K562 (cell line): ENCODE measurements around the gene SMNDC1. TPM values are rescaled to one million over a fixed set of nuclear protein-coding genes. Genes with fewer than 3 reads are reported as not detected.

ENCODE experiments used
- ATAC-seq: fragments of 200-7000 bp; cut with Tn5 transposase; 3 replicates; pipeline ENCODE4 v1.9.1; 2020; ENCODE audit warnings: moderate library complexity
- BruUV-seq: library from RNA; stranded (reverse); fragments of 400-500 nt; replicated peaks from 2 replicates; lab custom pipeline; 2021; lab: Mats Ljungman, UMichigan
- CTCF ChIA-PET: fragments of 300-600 bp; formaldehyde crosslinking; extraction: SDS; loops from one replicate; lab custom pipeline; 2021; ENCODE audit warnings: low intra/inter-chr PET ratio; lab: Yijun Ruan, JAX
- POLR2A ChIA-PET: fragments of 300-600, 350-650 bp; sonication (Branson Sonifier 250); formaldehyde crosslinking; extraction: SDS; loops from one replicate; lab custom pipeline; 2021; ENCODE audit warnings: antibody characterized with exemption, inconsistent platforms; lab: Yijun Ruan, JAX
- DNase-seq, 4 experiments: peaks; one replicate each; pipeline versions ENCODE4 v3.0.0 to v3.0.0-alpha.2; 2011 to 2018; ENCODE audit warnings: low spot score in 3 of 4, mixed read lengths in 3 of 4; ENCODE audit errors: extremely low read depth in 1 of 4
- FAIRE-seq: peaks from 2 replicates; lab custom pipeline; 2011; peaks lifted over from hg19 to GRCh38; lab: Jason Lieb, UNC
- H2AFZ ChIP-seq: 2 replicates; pipeline ENCODE4 v1.6.0; 2011; ENCODE audit warnings: low read depth, low read length, control low read depth, inconsistent platforms
- H3K27ac ChIP-seq: fragments of 200-600 bp; 3 replicates; pipeline ENCODE4 v1.8.0; 2011; ENCODE audit warnings: low read depth, mild to moderate bottlenecking, control low read depth, inconsistent platforms, low read length, moderate library complexity, mixed read lengths; ENCODE audit errors: extremely low read depth
- H3K27me3 ChIP-seq, 2 experiments: fragments of 300-600 bp in 1 of 2; 2 replicates in 1 of 2; 3 replicates in 1 of 2; pipeline versions ENCODE4 v1.6.0 to v1.8.0; 2011; ENCODE audit warnings: inconsistent platforms in 2 of 2, low read length in 2 of 2, mild to moderate bottlenecking in 1 of 2, mixed read lengths in 1 of 2, moderate library complexity in 1 of 2; ENCODE audit not compliant: control insufficient read depth in 2 of 2, insufficient read depth in 2 of 2
- H3K36me3 ChIP-seq: fragments of 300-600 bp; 3 replicates; pipeline ENCODE4 v1.8.0; 2011; ENCODE audit warnings: mild to moderate bottlenecking, low read length, inconsistent platforms; ENCODE audit not compliant: control insufficient read depth, insufficient read depth
- H3K4me1 ChIP-seq, 2 experiments: fragments of 200-600 bp in 1 of 2; replicated peaks in 1 of 2; 2 replicates in 1 of 2; 3 replicates in 1 of 2; pipeline versions ENCODE4 v1.5.1 to v1.8.0; 2011; ENCODE audit warnings: inconsistent platforms in 2 of 2, low read length in 2 of 2, mild to moderate bottlenecking in 1 of 2, mixed read lengths in 1 of 2, moderate library complexity in 1 of 2; ENCODE audit not compliant: control insufficient read depth in 2 of 2, insufficient read depth in 2 of 2
- H3K4me2 ChIP-seq: 2 replicates; pipeline ENCODE4 v1.6.1; 2011; ENCODE audit warnings: low read length, control low read depth, inconsistent platforms, mixed read lengths; ENCODE audit not compliant: insufficient read depth
- H3K4me3 ChIP-seq: fragments of 200-600 bp; sonication (generic), shearing (Covaris generic); 2 replicates; pipeline ENCODE4 v1.5.1; 2016; ENCODE audit warnings: control low read depth, inconsistent platforms
- H3K79me2 ChIP-seq: fragments of 200-600 bp; 3 replicates; pipeline ENCODE4 v1.8.0; 2011; ENCODE audit warnings: low read length, inconsistent platforms; ENCODE audit not compliant: control insufficient read depth, insufficient read depth
- H3K9ac ChIP-seq, 2 experiments: 2 replicates each; pipeline versions ENCODE4 v1.6.0 to v1.6.1; 2011; ENCODE audit warnings: low read depth in 2 of 2, low read length in 2 of 2, control low read depth in 1 of 2, inconsistent platforms in 1 of 2, mild to moderate bottlenecking in 1 of 2, mixed read lengths in 1 of 2; ENCODE audit not compliant: insufficient read depth in 1 of 2
- H3K9me1 ChIP-seq: one replicate; pipeline ENCODE4 v1.6.0; 2011; ENCODE audit warnings: inconsistent platforms, mild to moderate bottlenecking, low read length, moderate library complexity; ENCODE audit not compliant: control insufficient read depth, insufficient read depth
- H3K9me3 ChIP-seq: replicated peaks from 2 replicates; pipeline ENCODE4 v1.5.1; 2011; ENCODE audit warnings: low read depth, low read length, inconsistent platforms; ENCODE audit not compliant: control insufficient read depth, insufficient read depth
- H4K20me1 ChIP-seq: replicated peaks from 2 replicates; pipeline ENCODE4 v1.6.1; 2011; ENCODE audit warnings: low read length, inconsistent platforms, mixed read lengths; ENCODE audit not compliant: control insufficient read depth, insufficient read depth
- DNMT1 ChIP-seq: fragments of 450-650 bp; IDR thresholded peaks from 2 replicates; pipeline ENCODE4 v1.6.1; 2016; ENCODE audit warnings: antibody characterized with exemption, mild to moderate bottlenecking
- ETV5 ChIP-seq: sonication (generic); formaldehyde crosslinking; IDR thresholded peaks from 2 replicates; pipeline ENCODE4 v1.4.0; 2020; ENCODE audit warnings: low read depth, mild to moderate bottlenecking, missing genetic modification reagents
- GATAD2B ChIP-seq: fragments of 450-650 bp; IDR thresholded peaks from 2 replicates; pipeline ENCODE4 v1.6.1; 2017; ENCODE audit warnings: mild to moderate bottlenecking, borderline replicate concordance
- NCOA1 ChIP-seq: fragments of 450-650 bp; IDR thresholded peaks from 2 replicates; pipeline ENCODE4 v1.6.1; 2016; ENCODE audit warnings: low read depth
- NFRKB ChIP-seq: fragments of 450-650 bp; IDR thresholded peaks from 2 replicates; pipeline ENCODE4 v1.6.1; 2016; ENCODE audit warnings: low read depth
- RFX1 ChIP-seq: fragments of 450-650 bp; IDR thresholded peaks from 2 replicates; pipeline ENCODE4 v1.6.1; 2016; ENCODE audit warnings: mild to moderate bottlenecking, moderate library complexity
- TBP ChIP-seq: optimal IDR thresholded peaks from 2 replicates; pipeline ENCODE3; 2011; ENCODE audit warnings: low read depth, low read length, improper control_type of control experiment
- U2AF1 ChIP-seq: fragments of 200-400 bp; formaldehyde crosslinking; optimal IDR thresholded peaks from 2 replicates; pipeline ENCODE3; 2017; ENCODE audit warnings: mild to moderate bottlenecking, low read depth, low read length, moderate library complexity
- ZNF707 ChIP-seq: fragments of 250-450 bp; sonication (Bioruptor Pico); conservative IDR thresholded peaks from 2 replicates; pipeline ENCODE4 v1.8.0; 2022; ENCODE audit warnings: inconsistent platforms, mild to moderate bottlenecking, moderate library complexity
- WGBS: fragments of 100-300 bp; shearing (Covaris generic); methylation state at CpG from one replicate; pipeline ENCODE4 v1.1.6; 2016; ENCODE audit warnings: low coverage, mixed read lengths; ENCODE audit not compliant: insufficient coverage; ENCODE audit errors: missing lambda C conversion rate; 5-methylcytosine and 5-hydroxymethylcytosine counted together
- in situ Hi-C: fragments of 300-500 bp; cut with MboI; formaldehyde crosslinking; loops from 4 replicates; pipeline ENCODE4 v1.15.0; 2018; ENCODE audit warnings: inconsistent platforms, mixed read lengths
- intact Hi-C: fragments of 100-400 bp; cut with micrococcal nuclease; formaldehyde crosslinking; loops from 2 replicates; pipeline ENCODE4 v1.14.2; 2022
- polyA plus RNA-seq, 8 experiments: library from polyadenylated mRNA; depleted of rRNA in 4 of 8; stranded (reverse) in 5 of 8; unstranded in 3 of 8; fragments of >200 nt; fragmentation: Nextera tagmentation in 2 of 8; fragmentation: Illumina TruSeq in 1 of 8; extraction: Ambion mirVana in 2 of 8; extraction: Trizol in 1 of 8; gene quantifications; 2 replicates each; pipeline versions ENCODE4 v1.2.1 to v1.2.3, GENCODE V29; 2011 to 2014; ENCODE audit warnings: inconsistent platforms in 1 of 8, missing spikeins in 1 of 8
- total RNA-seq, 7 experiments: library from RNA; depleted of rRNA in 6 of 7; stranded (reverse); fragments of >200 nt in 6 of 7; fragmentation: Illumina TruSeq in 2 of 7; extraction: Trizol in 2 of 7; gene quantifications; 2 replicates each; pipeline versions ENCODE4 v1.2.1 to v1.2.3, GENCODE V29; 2011 to 2021; ENCODE audit warnings: low replicate concordance in 1 of 7
- TF ChIP-seq, protein P1 (sequence below): fragments of 250-450 bp; sonication (Bioruptor Pico); IDR thresholded peaks from 2 replicates; pipeline ENCODE4 v1.5.0; 2021; ENCODE audit warnings: mild to moderate bottlenecking, borderline replicate concordance
- TF ChIP-seq, protein P2 (sequence below): fragments of 450-650 bp; formaldehyde crosslinking; IDR thresholded peaks from 2 replicates; pipeline ENCODE4 v1.4.0; 2020; ENCODE audit warnings: mild to moderate bottlenecking
- TF ChIP-seq, protein P3 (sequence below): fragments of 450-650 bp; formaldehyde crosslinking; IDR thresholded peaks from 2 replicates; pipeline ENCODE4 v1.4.0; 2022; ENCODE audit warnings: missing genetic modification characterization
- TF ChIP-seq, protein P4 (sequence below), 2 experiments: fragments of 200-800 bp in 1 of 2; sonication (Bioruptor generic) in 1 of 2; sonication (generic) in 1 of 2; formaldehyde crosslinking in 1 of 2; IDR thresholded peaks in 1 of 2; conservative IDR thresholded peaks in 1 of 2; 2 replicates each; pipeline versions ENCODE4 v1.5.0 to v1.6.1; 2016 to 2020; ENCODE audit warnings: missing compliant biosample characterization in 1 of 2, missing genetic modification characterization in 1 of 2, missing genetic modification reagents in 1 of 2
- TF ChIP-seq, protein P5 (sequence below), 3 experiments: IDR thresholded peaks in 2 of 3; conservative IDR thresholded peaks in 1 of 3; 2 replicates each; pipeline ENCODE4 v1.5.1; 2011 to 2012; ENCODE audit warnings: low read length in 3 of 3, mild to moderate bottlenecking in 3 of 3, control low read depth in 2 of 3, improper control_type of control experiment in 1 of 3, inconsistent platforms in 1 of 3, low read depth in 1 of 3, mixed read lengths in 1 of 3, moderate library complexity in 1 of 3; ENCODE audit not compliant: insufficient read depth in 2 of 3

The SMNDC1 gene
- total and polyA plus RNA-seq, 9 of the 15 experiments (the other 6 are each of a cell fraction or from before 2014, with no cell fraction given), result 6.8 to 35.8 (median 12.3) TPM

DNA sequence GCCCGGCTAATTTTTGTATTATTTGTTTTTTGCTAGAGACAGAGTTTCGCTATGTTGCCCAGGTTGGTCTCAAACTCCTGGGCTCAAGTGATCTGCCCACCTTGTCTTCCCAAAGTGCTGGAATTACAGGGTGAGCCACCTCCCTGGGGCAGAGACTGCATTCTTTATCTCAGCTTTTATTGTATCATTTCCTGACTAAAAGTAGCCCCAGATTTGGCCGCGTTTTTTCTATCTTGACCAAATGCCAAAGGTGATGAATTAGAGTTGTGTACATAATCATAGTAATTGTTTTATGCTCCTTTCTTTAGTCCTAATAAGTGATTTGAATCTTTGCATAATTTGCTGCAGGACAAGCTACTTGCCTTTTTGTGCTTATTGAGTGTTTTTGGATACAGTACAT lies 3.1 kb upstream of the SMNDC1 start:
- no peak overlapping the region for H2AFZ ChIP-seq
- intact Hi-C loops (loop anchor here (5.0 kb wide), 1 partner anchor 189 kb away; the partner anchor contains the start of gene DUSP5), in situ Hi-C loops (no loop called here)
- ATAC-seq, result no peak
- WGBS, result 46% methylated on average over 4 of the region's 4 CpGs
- H3K4me3 ChIP-seq, result no peak overlapping the region
- no peaks in the 10 kb centered on the region for H3K9me1 ChIP-seq
- H3K79me2 ChIP-seq, result peaks cover 20% of the 10 kb centered on the region
- FAIRE-seq, result no peak
- POLR2A ChIA-PET, result interaction anchor here (0.6 kb wide), 1 partner anchor 83 kb away, joined by 3 read pairs; no protein-coding TSS in a partner anchor
- H3K4me2 ChIP-seq, result no peak overlapping the region
- H3K27me3 ChIP-seq, result no peaks in the 10 kb centered on the region
- no peak overlapping the region for H3K27ac ChIP-seq
- peaks cover 8% of the 10 kb centered on the region for H3K36me3 ChIP-seq
- CTCF ChIA-PET, result no interaction called here
- DNase-seq, result no peak
- H3K9me3 ChIP-seq, result no peaks in the 10 kb centered on the region
- H3K4me1 ChIP-seq, result peaks cover 0 to 4% of the 10 kb centered on the region in 2 experiments; a peak in 2 of 5 replicates
- BruUV-seq, result no TSS peak
- peaks cover 4% of the 10 kb centered on the region for H4K20me1 ChIP-seq
- no peak overlapping the region for H3K9ac ChIP-seq
- TF ChIP-seq, protein P1, sequence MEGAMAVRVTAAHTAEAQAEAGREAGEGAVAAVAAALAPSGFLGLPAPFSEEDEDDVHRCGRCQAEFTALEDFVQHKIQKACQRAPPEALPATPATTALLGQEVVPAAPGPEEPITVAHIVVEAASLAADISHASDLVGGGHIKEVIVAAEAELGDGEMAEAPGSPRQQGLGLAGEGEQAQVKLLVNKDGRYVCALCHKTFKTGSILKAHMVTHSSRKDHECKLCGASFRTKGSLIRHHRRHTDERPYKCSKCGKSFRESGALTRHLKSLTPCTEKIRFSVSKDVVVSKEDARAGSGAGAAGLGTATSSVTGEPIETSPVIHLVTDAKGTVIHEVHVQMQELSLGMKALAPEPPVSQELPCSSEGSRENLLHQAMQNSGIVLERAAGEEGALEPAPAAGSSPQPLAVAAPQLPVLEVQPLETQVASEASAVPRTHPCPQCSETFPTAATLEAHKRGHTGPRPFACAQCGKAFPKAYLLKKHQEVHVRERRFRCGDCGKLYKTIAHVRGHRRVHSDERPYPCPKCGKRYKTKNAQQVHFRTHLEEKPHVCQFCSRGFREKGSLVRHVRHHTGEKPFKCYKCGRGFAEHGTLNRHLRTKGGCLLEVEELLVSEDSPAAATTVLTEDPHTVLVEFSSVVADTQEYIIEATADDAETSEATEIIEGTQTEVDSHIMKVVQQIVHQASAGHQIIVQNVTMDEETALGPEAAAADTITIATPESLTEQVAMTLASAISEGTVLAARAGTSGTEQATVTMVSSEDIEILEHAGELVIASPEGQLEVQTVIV (CRISPR knock-in tag), result no peak
- TF ChIP-seq RFX1 (no peak), ZNF707 (no peak), NCOA1 (no peak), U2AF1 (no peak), DNMT1 (no peak), GATAD2B (no peak), ETV5 (no peak), NFRKB (no peak), TBP (no peak)
- TF ChIP-seq, protein P2, sequence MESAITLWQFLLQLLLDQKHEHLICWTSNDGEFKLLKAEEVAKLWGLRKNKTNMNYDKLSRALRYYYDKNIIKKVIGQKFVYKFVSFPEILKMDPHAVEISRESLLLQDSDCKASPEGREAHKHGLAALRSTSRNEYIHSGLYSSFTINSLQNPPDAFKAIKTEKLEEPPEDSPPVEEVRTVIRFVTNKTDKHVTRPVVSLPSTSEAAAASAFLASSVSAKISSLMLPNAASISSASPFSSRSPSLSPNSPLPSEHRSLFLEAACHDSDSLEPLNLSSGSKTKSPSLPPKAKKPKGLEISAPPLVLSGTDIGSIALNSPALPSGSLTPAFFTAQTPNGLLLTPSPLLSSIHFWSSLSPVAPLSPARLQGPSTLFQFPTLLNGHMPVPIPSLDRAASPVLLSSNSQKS (CRISPR knock-in tag), result no peak
- TF ChIP-seq, protein P3, sequence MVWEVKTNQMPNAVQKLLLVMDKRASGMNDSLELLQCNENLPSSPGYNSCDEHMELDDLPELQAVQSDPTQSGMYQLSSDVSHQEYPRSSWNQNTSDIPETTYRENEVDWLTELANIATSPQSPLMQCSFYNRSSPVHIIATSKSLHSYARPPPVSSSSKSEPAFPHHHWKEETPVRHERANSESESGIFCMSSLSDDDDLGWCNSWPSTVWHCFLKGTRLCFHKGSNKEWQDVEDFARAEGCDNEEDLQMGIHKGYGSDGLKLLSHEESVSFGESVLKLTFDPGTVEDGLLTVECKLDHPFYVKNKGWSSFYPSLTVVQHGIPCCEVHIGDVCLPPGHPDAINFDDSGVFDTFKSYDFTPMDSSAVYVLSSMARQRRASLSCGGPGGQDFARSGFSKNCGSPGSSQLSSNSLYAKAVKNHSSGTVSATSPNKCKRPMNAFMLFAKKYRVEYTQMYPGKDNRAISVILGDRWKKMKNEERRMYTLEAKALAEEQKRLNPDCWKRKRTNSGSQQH, result no peak
- TF ChIP-seq, protein P4, sequence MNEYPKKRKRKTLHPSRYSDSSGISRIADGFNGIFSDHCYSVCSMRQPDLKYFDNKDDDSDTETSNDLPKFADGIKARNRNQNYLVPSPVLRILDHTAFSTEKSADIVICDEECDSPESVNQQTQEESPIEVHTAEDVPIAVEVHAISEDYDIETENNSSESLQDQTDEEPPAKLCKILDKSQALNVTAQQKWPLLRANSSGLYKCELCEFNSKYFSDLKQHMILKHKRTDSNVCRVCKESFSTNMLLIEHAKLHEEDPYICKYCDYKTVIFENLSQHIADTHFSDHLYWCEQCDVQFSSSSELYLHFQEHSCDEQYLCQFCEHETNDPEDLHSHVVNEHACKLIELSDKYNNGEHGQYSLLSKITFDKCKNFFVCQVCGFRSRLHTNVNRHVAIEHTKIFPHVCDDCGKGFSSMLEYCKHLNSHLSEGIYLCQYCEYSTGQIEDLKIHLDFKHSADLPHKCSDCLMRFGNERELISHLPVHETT (CRISPR knock-in tag; conservative IDR thresholded peaks at IDR 0.05 in 1 of 2, IDR thresholded peaks at IDR 0.05 in 1 of 2), result no peak
- TF ChIP-seq, protein P5, sequence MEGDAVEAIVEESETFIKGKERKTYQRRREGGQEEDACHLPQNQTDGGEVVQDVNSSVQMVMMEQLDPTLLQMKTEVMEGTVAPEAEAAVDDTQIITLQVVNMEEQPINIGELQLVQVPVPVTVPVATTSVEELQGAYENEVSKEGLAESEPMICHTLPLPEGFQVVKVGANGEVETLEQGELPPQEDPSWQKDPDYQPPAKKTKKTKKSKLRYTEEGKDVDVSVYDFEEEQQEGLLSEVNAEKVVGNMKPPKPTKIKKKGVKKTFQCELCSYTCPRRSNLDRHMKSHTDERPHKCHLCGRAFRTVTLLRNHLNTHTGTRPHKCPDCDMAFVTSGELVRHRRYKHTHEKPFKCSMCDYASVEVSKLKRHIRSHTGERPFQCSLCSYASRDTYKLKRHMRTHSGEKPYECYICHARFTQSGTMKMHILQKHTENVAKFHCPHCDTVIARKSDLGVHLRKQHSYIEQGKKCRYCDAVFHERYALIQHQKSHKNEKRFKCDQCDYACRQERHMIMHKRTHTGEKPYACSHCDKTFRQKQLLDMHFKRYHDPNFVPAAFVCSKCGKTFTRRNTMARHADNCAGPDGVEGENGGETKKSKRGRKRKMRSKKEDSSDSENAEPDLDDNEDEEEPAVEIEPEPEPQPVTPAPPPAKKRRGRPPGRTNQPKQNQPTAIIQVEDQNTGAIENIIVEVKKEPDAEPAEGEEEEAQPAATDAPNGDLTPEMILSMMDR (IDR thresholded peaks at IDR 0.05 in 2 of 3, conservative IDR thresholded peaks at IDR 0.05 in 1 of 3; ENCODE audit: insufficient read depth in 2 of 3, low read depth in 1 of 3, low read length in 3 of 3), result no peak
